ENCODE measurements around the gene CRLF3. TPM values are rescaled to one million over a fixed set of nuclear protein-coding genes. Genes with fewer than 3 reads are reported as not detected.
"Not testable (repeated sequence)": the region's sequence is repeated elsewhere in the genome, so short reads cannot be mapped to it uniquely, and the experiment has no call there.

CRLF3 gene
- polyA plus RNA-seq, 2 donors: 9.3 to 10.9 TPM

DNA sequence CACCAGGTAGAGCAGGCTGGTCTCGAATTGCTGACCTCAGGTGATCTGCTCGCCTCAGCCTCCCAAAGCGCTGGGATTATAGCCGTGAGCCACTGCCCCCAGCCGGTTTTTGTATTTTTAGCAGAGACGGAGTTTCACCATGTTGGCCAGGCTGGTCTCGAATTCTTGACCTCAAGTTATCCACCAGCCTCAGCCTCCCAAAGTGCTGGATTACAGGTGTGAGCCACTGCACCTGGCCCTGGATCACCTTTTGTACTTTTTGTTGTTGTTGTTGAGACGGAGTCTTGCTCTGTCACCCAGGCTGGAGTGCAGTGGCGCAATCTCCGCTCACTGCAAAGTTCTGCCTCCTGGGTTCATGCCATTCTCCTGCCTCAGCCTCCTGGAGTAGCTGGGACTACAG lies 71.2 kb downstream of the CRLF3 start:
- H3K27ac ChIP-seq (ENCODE audit: low read depth in 2 of 2, low read length in 1 of 2); H3K36me3 ChIP-seq (ENCODE audit: control insufficient read depth in 2 of 2, insufficient read depth in 2 of 2, low read length in 1 of 2); H3K9me3 ChIP-seq (ENCODE audit: control insufficient read depth in 2 of 2, insufficient read depth in 1 of 2, low read depth in 1 of 2, low read length in 1 of 2); H3K4me3 ChIP-seq (ENCODE audit: low read depth in 1 of 2, low read length in 2 of 2); H3K27me3 ChIP-seq (ENCODE audit: control insufficient read depth in 1 of 2, insufficient read depth in 2 of 2, low read length in 2 of 2); H3K4me1 ChIP-seq (ENCODE audit: control insufficient read depth in 2 of 2, insufficient read depth in 2 of 2, low read length in 1 of 2): not testable (repeated sequence)
- 96 to 97% methylated on average over 10 of the region's 10 CpGs for WGBS, 2 donors

DNA sequence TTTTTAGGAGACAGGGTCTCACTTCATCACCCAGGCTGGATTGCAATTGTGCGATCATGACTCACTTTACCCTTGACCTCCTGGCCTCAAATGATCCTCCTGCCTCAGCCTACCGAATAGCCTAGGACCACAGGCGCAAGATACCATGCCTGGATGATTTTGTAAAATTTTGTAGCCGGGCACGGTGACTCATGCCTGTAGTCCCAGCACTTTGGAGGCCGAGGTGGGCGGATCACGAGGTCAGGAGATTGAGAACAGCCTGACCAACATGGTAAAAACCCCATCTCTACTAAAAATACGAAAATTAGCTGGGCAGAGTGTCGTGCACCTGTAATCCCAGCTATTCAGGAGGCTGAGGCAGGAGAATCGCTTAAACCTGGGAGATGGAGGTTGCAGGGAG lies 73.5 kb downstream of the CRLF3 start:
- H3K4me1 ChIP-seq (ENCODE audit: control insufficient read depth in 2 of 2, insufficient read depth in 2 of 2, low read length in 1 of 2); H3K27me3 ChIP-seq (ENCODE audit: control insufficient read depth in 1 of 2, insufficient read depth in 2 of 2, low read length in 2 of 2); H3K27ac ChIP-seq (ENCODE audit: low read depth in 2 of 2, low read length in 1 of 2); H3K36me3 ChIP-seq (ENCODE audit: control insufficient read depth in 2 of 2, insufficient read depth in 2 of 2, low read length in 1 of 2); H3K9me3 ChIP-seq (ENCODE audit: control insufficient read depth in 2 of 2, insufficient read depth in 1 of 2, low read depth in 1 of 2, low read length in 1 of 2); H3K4me3 ChIP-seq (ENCODE audit: low read depth in 1 of 2, low read length in 2 of 2): not testable (repeated sequence)
- 93 to 94% methylated on average over 11 of the region's 11 CpGs for WGBS, 2 donors

DNA sequence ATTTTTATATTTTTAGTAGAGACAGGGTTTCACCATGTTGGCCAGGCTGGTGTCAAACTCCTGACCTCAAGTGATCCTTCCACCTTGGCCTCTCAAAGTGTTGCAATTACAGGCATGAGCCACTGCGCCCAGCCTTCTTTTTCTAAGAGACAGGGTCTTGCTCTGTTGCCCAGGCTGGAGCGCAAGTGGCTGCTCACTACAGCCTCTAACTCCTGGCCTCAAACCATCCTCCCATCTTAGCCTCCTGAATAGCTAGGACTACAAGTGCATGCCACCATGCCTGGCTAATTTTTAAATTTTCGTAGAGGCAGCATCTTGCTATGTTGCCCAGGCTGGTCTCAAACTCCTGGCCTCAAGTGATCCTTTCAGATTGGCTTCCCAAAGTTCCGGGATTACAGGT lies 76.9 kb downstream of the CRLF3 start:
- not testable (repeated sequence) for H3K36me3 ChIP-seq (ENCODE audit: control insufficient read depth in 2 of 2, insufficient read depth in 2 of 2, low read length in 1 of 2); H3K9me3 ChIP-seq (ENCODE audit: control insufficient read depth in 2 of 2, insufficient read depth in 1 of 2, low read depth in 1 of 2, low read length in 1 of 2); H3K27ac ChIP-seq (ENCODE audit: low read depth in 2 of 2, low read length in 1 of 2); H3K4me1 ChIP-seq (ENCODE audit: control insufficient read depth in 2 of 2, insufficient read depth in 2 of 2, low read length in 1 of 2); H3K4me3 ChIP-seq (ENCODE audit: low read depth in 1 of 2, low read length in 2 of 2); H3K27me3 ChIP-seq (ENCODE audit: control insufficient read depth in 1 of 2, insufficient read depth in 2 of 2, low read length in 2 of 2)
- WGBS, 2 donors: 93 to 96% methylated on average over 4 of the region's 4 CpGs

GRCh38 chr17:30742669-30743068 lies 81.8 kb downstream of the CRLF3 start:
- not testable (repeated sequence) for H3K4me1 ChIP-seq (ENCODE audit: control insufficient read depth in 2 of 2, insufficient read depth in 2 of 2, low read length in 1 of 2); H3K27me3 ChIP-seq (ENCODE audit: control insufficient read depth in 1 of 2, insufficient read depth in 2 of 2, low read length in 2 of 2); H3K9me3 ChIP-seq (ENCODE audit: control insufficient read depth in 2 of 2, insufficient read depth in 1 of 2, low read depth in 1 of 2, low read length in 1 of 2); H3K4me3 ChIP-seq (ENCODE audit: low read depth in 1 of 2, low read length in 2 of 2); H3K27ac ChIP-seq (ENCODE audit: low read depth in 2 of 2, low read length in 1 of 2); H3K36me3 ChIP-seq (ENCODE audit: control insufficient read depth in 2 of 2, insufficient read depth in 2 of 2, low read length in 1 of 2)
- WGBS, 2 donors: 34 to 48% methylated on average over 1 of the region's 1 CpG

GRCh38 chr17:30736371-30736770 lies 88.1 kb downstream of the CRLF3 start:
- H3K4me1 ChIP-seq (ENCODE audit: control insufficient read depth in 2 of 2, insufficient read depth in 2 of 2, low read length in 1 of 2); H3K27ac ChIP-seq (ENCODE audit: low read depth in 2 of 2, low read length in 1 of 2); H3K36me3 ChIP-seq (ENCODE audit: control insufficient read depth in 2 of 2, insufficient read depth in 2 of 2, low read length in 1 of 2); H3K9me3 ChIP-seq (ENCODE audit: control insufficient read depth in 2 of 2, insufficient read depth in 1 of 2, low read depth in 1 of 2, low read length in 1 of 2); H3K27me3 ChIP-seq (ENCODE audit: control insufficient read depth in 1 of 2, insufficient read depth in 2 of 2, low read length in 2 of 2); H3K4me3 ChIP-seq (ENCODE audit: low read depth in 1 of 2, low read length in 2 of 2): not testable (repeated sequence)
- WGBS, 2 donors: 90 to 92% methylated on average over 16 to 18 of the region's 18 CpGs

DNA sequence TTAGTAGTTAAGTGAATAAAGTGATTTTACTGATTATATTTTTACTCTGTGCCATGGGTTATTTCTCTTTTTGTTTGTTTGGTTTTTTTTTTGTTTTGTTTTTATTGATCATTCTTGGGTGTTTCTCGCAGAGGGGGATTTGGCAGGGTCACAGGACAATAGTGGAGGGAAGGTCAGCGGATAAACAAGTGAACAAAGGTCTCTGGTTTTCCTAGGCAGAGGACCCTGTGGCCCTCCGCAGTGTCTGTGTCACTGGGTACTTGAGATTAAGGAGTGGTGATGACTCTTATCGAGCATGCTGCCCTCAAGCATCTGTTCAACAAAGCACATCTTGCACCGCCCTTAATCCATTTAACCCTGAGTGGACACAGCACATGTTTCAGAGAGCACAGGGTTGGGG lies 88.8 kb downstream of the CRLF3 start:
- H3K27me3 ChIP-seq (ENCODE audit: control insufficient read depth in 1 of 2, insufficient read depth in 2 of 2, low read length in 2 of 2); H3K9me3 ChIP-seq (ENCODE audit: control insufficient read depth in 2 of 2, insufficient read depth in 1 of 2, low read depth in 1 of 2, low read length in 1 of 2); H3K4me3 ChIP-seq (ENCODE audit: low read depth in 1 of 2, low read length in 2 of 2); H3K36me3 ChIP-seq (ENCODE audit: control insufficient read depth in 2 of 2, insufficient read depth in 2 of 2, low read length in 1 of 2); H3K27ac ChIP-seq (ENCODE audit: low read depth in 2 of 2, low read length in 1 of 2); H3K4me1 ChIP-seq (ENCODE audit: control insufficient read depth in 2 of 2, insufficient read depth in 2 of 2, low read length in 1 of 2): not testable (repeated sequence)
- WGBS, 2 donors: 79 to 92% methylated on average over 5 of the region's 5 CpGs

DNA sequence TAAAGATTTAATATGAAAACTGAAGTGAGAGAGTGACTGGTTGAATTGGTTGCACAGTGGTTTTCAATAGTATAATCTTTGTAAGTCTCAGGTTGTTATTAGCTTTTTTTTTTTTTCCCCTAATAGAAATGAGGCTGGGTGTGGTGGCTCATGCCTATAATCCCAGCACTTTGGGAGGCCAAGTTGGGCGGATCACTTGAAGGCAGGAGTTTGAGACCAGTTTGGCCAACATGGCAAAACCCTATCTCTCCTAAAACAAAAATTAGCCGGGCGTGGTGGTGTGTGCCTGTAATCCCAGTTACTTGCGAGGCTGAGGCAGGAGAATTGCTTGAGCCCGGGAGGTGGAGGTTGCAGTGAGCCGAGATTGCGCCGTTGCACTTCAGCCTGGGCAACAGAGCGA lies 89.3 kb downstream of the CRLF3 start:
- H3K4me3 ChIP-seq (ENCODE audit: low read depth in 1 of 2, low read length in 2 of 2); H3K9me3 ChIP-seq (ENCODE audit: control insufficient read depth in 2 of 2, insufficient read depth in 1 of 2, low read depth in 1 of 2, low read length in 1 of 2); H3K27ac ChIP-seq (ENCODE audit: low read depth in 2 of 2, low read length in 1 of 2); H3K36me3 ChIP-seq (ENCODE audit: control insufficient read depth in 2 of 2, insufficient read depth in 2 of 2, low read length in 1 of 2); H3K4me1 ChIP-seq (ENCODE audit: control insufficient read depth in 2 of 2, insufficient read depth in 2 of 2, low read length in 1 of 2); H3K27me3 ChIP-seq (ENCODE audit: control insufficient read depth in 1 of 2, insufficient read depth in 2 of 2, low read length in 2 of 2): not testable (repeated sequence)
- WGBS, 2 donors: 83 to 87% methylated on average over 9 of the region's 9 CpGs

DNA sequence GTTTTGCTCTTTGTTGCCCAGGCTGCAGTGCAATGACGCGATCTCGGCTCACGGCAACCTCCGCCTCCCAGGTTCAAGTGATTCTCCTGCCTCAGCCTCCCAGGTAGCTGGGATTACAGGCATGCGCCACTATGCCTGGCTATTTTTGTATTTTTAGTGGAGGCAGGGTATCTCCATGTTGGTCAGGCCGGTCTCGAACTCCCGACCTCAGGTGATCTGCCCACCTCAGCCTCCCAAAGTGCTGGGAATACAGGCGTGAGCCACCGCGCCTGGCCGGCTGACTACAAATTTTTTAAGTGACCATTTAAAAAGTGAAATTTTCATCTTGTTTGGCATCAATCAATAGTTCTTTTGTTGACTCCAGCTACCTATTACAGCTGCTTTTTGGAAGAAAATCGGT lies 90.3 kb downstream of the CRLF3 start:
- H3K27ac ChIP-seq (ENCODE audit: low read depth in 2 of 2, low read length in 1 of 2); H3K4me1 ChIP-seq (ENCODE audit: control insufficient read depth in 2 of 2, insufficient read depth in 2 of 2, low read length in 1 of 2); H3K27me3 ChIP-seq (ENCODE audit: control insufficient read depth in 1 of 2, insufficient read depth in 2 of 2, low read length in 2 of 2); H3K9me3 ChIP-seq (ENCODE audit: control insufficient read depth in 2 of 2, insufficient read depth in 1 of 2, low read depth in 1 of 2, low read length in 1 of 2); H3K4me3 ChIP-seq (ENCODE audit: low read depth in 1 of 2, low read length in 2 of 2); H3K36me3 ChIP-seq (ENCODE audit: control insufficient read depth in 2 of 2, insufficient read depth in 2 of 2, low read length in 1 of 2): not testable (repeated sequence)
- 90 to 93% methylated on average over 14 of the region's 14 CpGs for WGBS, 2 donors

Other genes starting within 250 kb of the CRLF3 start
- 1 to 10 TPM in 1 of 2 donors, under 1 TPM in 1; 0.99 to 1.1 TPM for gene ATAD5, start 7.3 kb upstream of the CRLF3 start, polyA plus RNA-seq
- 1 to 10 TPM; 5.0 to 9.2 TPM for gene TEFM, start 81.5 kb upstream of the CRLF3 start, polyA plus RNA-seq
- gene ADAP2, start 97.3 kb upstream of the CRLF3 start, polyA plus RNA-seq: 1 to 10 TPM; 1.2 to 2.4 TPM
- 10 to 100 TPM; 14.9 to 17.9 TPM for gene RNF135, start 146.3 kb upstream of the CRLF3 start, polyA plus RNA-seq

Data from esophagus (tissue), 2 donors.